H9 (cell line): Measurements from ENCODE around the gene AGR3. TPM values are rescaled to one million over a fixed set of nuclear protein-coding genes. Genes with fewer than 3 reads are reported as not detected.

ENCODE experiments used
- DNase-seq: peaks from one replicate; pipeline ENCODE4 v3.0.0-alpha.2; 2017
- H2AFZ ChIP-seq: one replicate; pipeline ENCODE4 v1.6.1; 2013; ENCODE audit warnings: mild to moderate bottlenecking, low read length, control low read depth, moderate library complexity
- H2AK5ac ChIP-seq: 2 replicates; pipeline ENCODE4 v1.6.1; 2013; ENCODE audit warnings: low read length, control low read depth, mixed read lengths; ENCODE audit not compliant: insufficient read length
- H2BK120ac ChIP-seq: one replicate; pipeline ENCODE4 v1.6.1; 2013; ENCODE audit warnings: low read depth, mild to moderate bottlenecking, low read length, control low read depth, inconsistent platforms; ENCODE audit not compliant: poor library complexity, severe bottlenecking
- H2BK12ac ChIP-seq: 2 replicates; pipeline ENCODE4 v1.6.1; 2013; ENCODE audit warnings: low read length, control low read depth, mixed read lengths, low read depth; ENCODE audit not compliant: insufficient read length
- H2BK15ac ChIP-seq: 2 replicates; pipeline ENCODE4 v1.6.1; 2013; ENCODE audit warnings: low read depth, low read length, control low read depth
- H2BK20ac ChIP-seq: one replicate; pipeline ENCODE4 v1.6.1; 2013; ENCODE audit warnings: low read depth, mild to moderate bottlenecking, low read length, control low read depth, inconsistent platforms; ENCODE audit not compliant: poor library complexity, severe bottlenecking
- H2BK5ac ChIP-seq: 2 replicates; pipeline ENCODE4 v1.6.1; 2013; ENCODE audit warnings: low read length, control low read depth, mixed read lengths; ENCODE audit not compliant: insufficient read length
- H3K14ac ChIP-seq: 2 replicates; pipeline ENCODE4 v1.6.1; 2013; ENCODE audit warnings: low read length, control low read depth; ENCODE audit not compliant: insufficient read depth
- H3K18ac ChIP-seq: 2 replicates; pipeline ENCODE4 v1.6.1; 2013; ENCODE audit warnings: low read depth, mild to moderate bottlenecking, mixed read lengths, low read length, control low read depth; ENCODE audit not compliant: insufficient read length
- H3K23ac ChIP-seq: 2 replicates; pipeline ENCODE4 v1.6.1; 2013; ENCODE audit warnings: low read length, control low read depth, mixed read lengths, low read depth; ENCODE audit not compliant: insufficient read length
- H3K23me2 ChIP-seq: 2 replicates; pipeline ENCODE4 v1.6.1; 2013; ENCODE audit warnings: low read depth, mild to moderate bottlenecking, mixed read lengths, low read length, control low read depth; ENCODE audit not compliant: insufficient read length, poor library complexity, severe bottlenecking
- H3K27ac ChIP-seq: 2 replicates; pipeline ENCODE4 v1.5.1; 2013; ENCODE audit warnings: low read length, control low read depth, mixed read lengths, low read depth; ENCODE audit not compliant: insufficient read length
- H3K27me3 ChIP-seq: 2 replicates; pipeline ENCODE4 v1.6.1; 2013; ENCODE audit warnings: low read length, control low read depth, inconsistent platforms; ENCODE audit not compliant: insufficient read depth
- H3K4ac ChIP-seq: 2 replicates; pipeline ENCODE4 v1.6.1; 2013; ENCODE audit warnings: low read depth, mild to moderate bottlenecking, control low read depth, inconsistent platforms, low read length, moderate library complexity
- H3K4me1 ChIP-seq: 2 replicates; pipeline ENCODE4 v1.6.1; 2013; ENCODE audit warnings: low read length, control low read depth, inconsistent platforms; ENCODE audit not compliant: insufficient read depth
- H3K4me2 ChIP-seq: 2 replicates; pipeline ENCODE4 v1.6.1; 2013; ENCODE audit warnings: low read length, control low read depth, mixed read lengths; ENCODE audit not compliant: insufficient read length, insufficient read depth
- H3K56ac ChIP-seq: 2 replicates; pipeline ENCODE4 v1.6.1; 2013; ENCODE audit warnings: low read depth, mild to moderate bottlenecking, mixed read lengths, low read length, control low read depth; ENCODE audit not compliant: insufficient read length
- H3K79me1 ChIP-seq: 2 replicates; pipeline ENCODE4 v1.6.1; 2013; ENCODE audit warnings: low read depth, mild to moderate bottlenecking, moderate library complexity, low read length, control low read depth, inconsistent platforms; ENCODE audit not compliant: insufficient read depth, poor library complexity, severe bottlenecking
- H3K79me2 ChIP-seq: 2 replicates; pipeline ENCODE4 v1.6.1; 2013; ENCODE audit warnings: low read length, control low read depth, inconsistent platforms; ENCODE audit not compliant: insufficient read depth
- H3K9ac ChIP-seq: 2 replicates; pipeline ENCODE4 v1.6.1; 2013; ENCODE audit warnings: low read length, control low read depth, mixed read lengths; ENCODE audit not compliant: insufficient read length; ENCODE audit errors: extremely low read depth
- H3K9me3 ChIP-seq: one replicate; pipeline ENCODE4 v1.6.1; 2013; ENCODE audit warnings: low read depth, low read length, inconsistent platforms; ENCODE audit not compliant: control insufficient read depth
- H3T11ph ChIP-seq: one replicate; pipeline ENCODE4 v1.6.1; 2013; ENCODE audit warnings: mild to moderate bottlenecking, low read length, control low read depth, inconsistent platforms
- H4K20me1 ChIP-seq: one replicate; pipeline ENCODE4 v1.6.1; 2013; ENCODE audit not compliant: control insufficient read depth, insufficient read length, insufficient read depth
- H4K5ac ChIP-seq: 2 replicates; pipeline ENCODE4 v1.6.1; 2013; ENCODE audit warnings: low read depth, mild to moderate bottlenecking, mixed read lengths, low read length, control low read depth; ENCODE audit not compliant: insufficient read length
- H4K8ac ChIP-seq: replicated peaks from 2 replicates; pipeline ENCODE4 v1.6.1; 2013; ENCODE audit warnings: low read length, control low read depth, mixed read lengths, low read depth; ENCODE audit not compliant: insufficient read length
- H4K91ac ChIP-seq: 2 replicates; pipeline ENCODE4 v1.6.1; 2013; ENCODE audit warnings: low read depth, mild to moderate bottlenecking, moderate library complexity, mixed read lengths, low read length, control low read depth; ENCODE audit not compliant: insufficient read length
- H3K27ac Mint-ChIP-seq, 3 experiments: 2 replicates in 2 of 3; 3 replicates in 1 of 3; pipeline ENCODE4 v1.8.0; 2020 to 2021; ENCODE audit warnings: mixed read lengths in 3 of 3, mild to moderate bottlenecking in 1 of 3, moderate library complexity in 1 of 3
- H3K27me3 Mint-ChIP-seq: 2 replicates; pipeline ENCODE4 v1.8.0; 2021; ENCODE audit warnings: low read depth, mild to moderate bottlenecking, moderate library complexity, mixed read lengths
- H3K36me3 Mint-ChIP-seq, 3 experiments: 2 replicates in 2 of 3; 3 replicates in 1 of 3; pipeline ENCODE4 v1.8.0; 2020 to 2021; ENCODE audit warnings: low read depth in 3 of 3, mixed read lengths in 3 of 3; ENCODE audit not compliant: insufficient read depth in 1 of 3
- H3K4me1 Mint-ChIP-seq, 2 experiments: 2 replicates each; pipeline ENCODE4 v1.8.0; 2020; ENCODE audit warnings: mixed read lengths in 2 of 2
- H3K4me3 Mint-ChIP-seq, 2 experiments: 2 replicates in 1 of 2; 3 replicates in 1 of 2; pipeline ENCODE4 v1.8.0; 2020 to 2021; ENCODE audit warnings: mild to moderate bottlenecking in 2 of 2, mixed read lengths in 2 of 2, moderate library complexity in 1 of 2
- H3K9me3 Mint-ChIP-seq, 2 experiments: 2 replicates in 1 of 2; 3 replicates in 1 of 2; pipeline ENCODE4 v1.8.0; 2020; ENCODE audit warnings: mild to moderate bottlenecking in 2 of 2, mixed read lengths in 2 of 2, moderate library complexity in 1 of 2
- CTCF ChIP-seq: fragments of 200-600 bp; sonication (generic); conservative IDR thresholded peaks from 3 replicates; pipeline ENCODE4 v1.8.0; 2021; ENCODE audit warnings: antibody characterized with exemption, mild to moderate bottlenecking
- WGBS: extraction: QIAGEN DNeasy Blood & Tissue Kit; methylation state at CpG from one replicate; pipeline ENCODE4 v1.1.7; 2013; ENCODE audit warnings: missing lambda C conversion rate, low lambda C conversion rate, mixed read lengths; ENCODE audit not compliant: insufficient read length; ENCODE audit errors: extremely low coverage; 5-methylcytosine and 5-hydroxymethylcytosine counted together
- total RNA-seq: library from RNA; stranded (reverse); gene quantifications from 2 replicates; pipeline ENCODE4 v1.2.1, GENCODE V29; 2021

AGR3 gene
- total RNA-seq, 1 experiment from 2014 or later: not detected

GRCh38 chr7:16891874-16892643 is 10.3 kb upstream of the AGR3 start:
- Histone ChIP-seq H2BK12ac (no peak overlapping the region), H2AK5ac (no peak overlapping the region), H3K27me3 (no peaks in the 10 kb centered on the region), H3K9ac (no peak overlapping the region), H4K91ac (no peak overlapping the region), H2BK20ac (no peak overlapping the region), H3T11ph (no peak overlapping the region), H4K20me1 (no peaks in the 10 kb centered on the region), H3K14ac (no peak overlapping the region), H3K79me2 (no peaks in the 10 kb centered on the region), H3K23ac (no peak overlapping the region), H3K4me1 (no peaks in the 10 kb centered on the region), H4K8ac (no peak overlapping the region), H3K27ac (no peak overlapping the region), H2BK5ac (no peak overlapping the region), H3K4me2 (no peak overlapping the region), H2BK120ac (no peak overlapping the region), H3K18ac (no peak overlapping the region), H3K9me3 (no peaks in the 10 kb centered on the region), H4K5ac (no peak overlapping the region), H2BK15ac (no peak overlapping the region), H3K4ac (no peak overlapping the region), H2AFZ (no peak overlapping the region), H3K79me1 (no peaks in the 10 kb centered on the region), H3K23me2 (no peaks in the 10 kb centered on the region), H3K56ac (no peak overlapping the region)
- TF ChIP-seq CTCF: no peak
- no peaks in the 10 kb centered on the region; a peak in 1 of 4 replicates for H3K4me1 Mint-ChIP-seq
- no peak overlapping the region; a peak in 1 of 7 replicates for H3K27ac Mint-ChIP-seq
- H3K4me3 Mint-ChIP-seq: no peak overlapping the region
- WGBS: no CpG with 5 or more reads among the region's 1 CpG
- peaks cover 0 to 1% of the 10 kb centered on the region in 2 experiments; a peak in 1 of 5 replicates for H3K9me3 Mint-ChIP-seq
- no peaks in the 10 kb centered on the region for H3K27me3 Mint-ChIP-seq
- no peak for DNase-seq
- H3K36me3 Mint-ChIP-seq: peaks cover 0 to 12% (median 0%) of the 10 kb centered on the region in 3 experiments; a peak in 1 of 7 replicates
